Activated CD8-positive, alpha-beta memory T cell treated with anti-CD3 and anti-CD28 coated beads, Interleukin-2, amount 50 U/mL, for 48 hours (primary cell): ENCODE measurements around the gene FOXR1.
A peak's percentile ranks its signal among the peaks of the same experiment; 100 is the strongest.

Source experiments
- DNase-seq: peaks from one replicate; pipeline ENCODE4 v3.0.0-alpha.2; 2020

Gene FOXR1

DNA sequence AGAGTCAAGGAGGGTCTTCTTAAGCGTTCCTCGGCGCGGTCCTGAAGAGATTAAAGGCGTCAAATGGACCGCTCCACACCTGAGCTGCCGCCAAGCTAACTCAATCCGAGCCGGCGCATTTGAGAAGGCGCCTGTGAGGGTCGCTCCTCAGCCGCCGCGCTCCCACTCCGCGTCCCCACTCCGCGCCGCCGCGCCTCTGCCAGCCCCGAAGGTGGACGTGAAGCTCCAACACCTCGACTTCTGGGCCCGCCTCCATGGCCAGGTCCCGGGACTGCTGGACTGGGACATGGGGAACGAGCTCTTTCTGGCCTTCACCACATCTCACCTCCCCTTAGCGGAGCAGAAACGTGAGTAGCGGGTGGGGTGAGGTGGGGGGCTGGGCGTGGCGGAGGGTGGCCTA, at the start of gene FOXR1:
Gene FOXR1 (plus strand): TSS at position 116 of the 400 bp plus-strand sequence. CDS start 171 bp downstream, at position 287.
- DNase-seq, result no peak

DNA sequence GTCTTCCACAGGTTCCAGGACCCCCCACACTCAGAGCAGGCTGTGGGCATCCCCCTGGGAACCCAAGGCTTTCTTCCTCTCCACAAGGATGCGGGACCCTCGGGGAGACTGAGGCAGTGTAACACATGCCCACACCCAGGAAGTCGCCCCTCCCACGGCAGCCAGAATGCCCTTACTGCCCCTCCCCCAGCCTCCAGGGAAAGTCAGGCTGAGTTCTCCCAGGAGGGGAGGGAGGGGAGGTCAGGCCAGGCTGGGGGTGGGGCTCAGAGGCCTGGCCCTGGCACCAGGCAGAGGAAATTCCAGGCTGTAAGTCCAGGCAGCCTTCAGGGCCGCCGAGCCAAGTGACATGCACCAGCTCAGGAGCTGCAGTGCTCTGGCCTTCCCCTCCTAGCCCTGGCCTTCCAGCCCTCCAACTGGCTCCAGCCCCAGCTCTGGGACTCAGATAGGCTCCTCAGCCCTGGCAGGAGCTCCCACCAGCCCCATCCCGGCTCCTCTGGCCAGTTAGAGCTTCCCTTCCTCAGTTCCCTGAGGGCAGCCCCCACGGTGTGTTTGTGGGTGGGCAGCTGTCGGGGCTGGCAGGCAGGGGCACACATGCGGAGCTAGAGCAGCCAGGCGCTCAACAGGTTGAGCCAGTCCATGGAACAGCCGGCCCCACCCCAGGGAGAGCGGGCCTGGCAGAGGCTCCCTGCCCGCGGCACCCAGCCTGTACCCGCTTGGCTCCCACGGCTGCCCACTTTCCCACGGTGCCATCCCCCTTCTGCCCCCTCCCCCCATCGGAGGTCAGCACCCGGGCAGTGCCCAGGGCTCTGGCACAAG, 49.4 kb upstream of the FOXR1 start:
- peak; percentile 57 for DNase-seq

GRCh38 chr11:118922745-118923627, 48.6 kb upstream of the FOXR1 start:
- DNase-seq, result no peak

DNA sequence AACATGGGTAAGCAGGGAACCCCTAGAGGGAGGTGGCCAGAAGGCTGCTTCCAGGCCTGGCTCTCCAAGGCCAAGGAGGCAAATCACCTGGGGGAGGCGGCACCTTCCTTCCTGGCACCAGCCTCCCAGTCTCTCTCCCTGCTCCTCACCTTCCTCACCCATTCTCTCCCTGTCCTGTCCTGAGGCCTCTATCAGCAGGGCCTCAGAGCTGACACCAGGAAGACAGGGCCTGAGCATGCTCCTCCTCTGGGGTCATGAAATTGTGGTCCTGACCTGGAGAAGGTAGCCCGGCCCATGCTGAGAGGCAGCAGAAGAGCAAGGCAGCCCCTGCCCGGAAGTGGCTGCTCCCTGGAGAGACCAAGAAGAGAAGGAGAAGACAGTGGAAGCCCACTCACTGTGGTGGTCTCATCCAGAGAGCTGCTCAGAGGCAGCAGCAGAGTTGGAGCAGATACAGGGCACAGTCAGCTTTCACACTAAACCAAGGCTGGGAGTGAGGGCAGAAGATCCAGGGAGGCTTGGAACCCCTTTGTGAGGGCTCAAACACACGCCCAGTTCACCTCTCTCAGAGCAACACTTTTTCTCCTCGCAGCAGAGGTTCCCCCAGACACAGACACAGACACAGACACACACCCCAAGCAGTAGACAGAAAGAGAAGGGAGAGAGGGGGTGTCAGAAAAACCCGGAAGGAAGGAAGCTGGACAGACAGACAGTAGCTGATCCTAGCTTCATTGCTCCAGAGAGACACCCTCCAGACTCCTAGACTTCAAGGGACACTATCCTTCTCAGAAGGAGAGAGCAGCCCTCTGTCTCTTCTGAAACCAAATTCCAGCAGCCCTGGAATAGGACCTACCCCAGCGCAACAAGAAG, 47.6 kb upstream of the FOXR1 start:
- DNase-seq, result no peak

- DNase-seq, result peak; percentile 83
These were observed 46.7 kb upstream of the FOXR1 start for GRCh38 chr11:118924591-118925585.

- DNase-seq, result no peak
These were observed 43.9 kb upstream of the FOXR1 start for GRCh38 chr11:118927554-118928100.

DNA sequence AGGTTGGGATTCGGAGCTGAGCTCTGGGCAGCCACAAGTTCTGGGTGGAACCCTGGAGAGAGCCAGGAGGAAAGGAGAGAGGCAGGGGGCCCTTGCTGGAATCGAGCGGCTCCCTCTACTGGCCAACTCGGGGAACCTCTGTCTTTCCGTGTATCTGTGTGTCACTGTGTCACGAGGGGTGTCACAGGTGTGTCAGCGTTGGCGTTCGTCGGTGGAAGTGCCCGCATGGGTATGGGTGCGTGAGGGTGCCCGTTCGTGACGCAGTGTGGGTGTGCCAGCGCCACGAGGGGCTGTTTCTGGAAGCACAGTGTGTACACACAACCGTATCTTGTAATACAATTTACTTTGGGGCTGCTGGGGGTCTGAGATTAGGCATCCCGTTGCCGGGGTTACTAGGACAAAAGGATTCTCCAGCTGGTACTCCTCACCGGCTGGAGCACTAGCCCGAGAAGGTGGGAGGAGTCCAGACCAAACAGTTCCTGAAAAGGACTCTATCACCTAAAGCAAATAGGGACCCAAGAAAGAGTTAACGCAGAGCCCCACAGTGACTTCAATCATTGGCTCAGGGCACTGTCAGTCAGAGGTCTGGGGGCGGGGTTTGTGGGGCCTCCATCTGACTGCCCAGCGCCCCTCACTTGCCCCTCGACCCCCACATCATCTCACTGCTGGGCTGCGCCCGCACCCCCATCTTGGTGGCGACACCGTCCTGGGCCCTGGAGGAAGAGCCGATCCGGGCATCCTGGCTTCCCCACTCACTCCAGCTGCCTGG, 43.3 kb upstream of the FOXR1 start:
- DNase-seq, result peak; percentile 96

DNA sequence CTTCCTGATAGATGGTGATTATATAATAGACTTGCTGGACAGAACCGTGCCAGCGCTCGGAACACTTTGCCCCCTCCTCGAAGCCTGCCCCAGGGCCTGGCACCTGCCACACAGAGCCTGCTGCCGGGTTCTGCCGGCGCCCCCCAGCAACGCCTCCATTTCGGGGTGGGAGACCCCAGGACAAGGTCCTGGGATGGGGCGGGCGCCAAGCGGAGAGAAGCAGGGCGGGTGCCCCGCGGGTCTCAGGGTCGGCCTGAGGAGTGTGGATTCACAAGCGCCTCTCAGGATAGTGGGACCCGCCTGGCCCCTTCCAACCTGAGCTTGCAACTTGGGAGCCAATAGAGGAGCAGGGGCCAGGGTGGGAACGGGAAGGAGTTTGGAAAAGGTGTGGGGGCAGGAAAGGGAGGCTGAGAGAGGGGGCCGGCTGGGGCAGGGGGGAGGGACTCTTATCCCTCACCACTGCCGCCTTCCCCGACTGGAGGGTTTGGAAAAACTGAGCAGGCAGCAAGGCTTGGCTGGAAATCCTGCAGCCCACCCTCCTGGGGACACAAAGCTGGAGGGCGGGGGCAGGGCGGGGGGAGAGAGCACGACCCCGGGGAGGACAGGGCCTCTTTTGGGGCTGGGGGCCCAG, 42.6 kb upstream of the FOXR1 start:
- peak; percentile 83 for DNase-seq

DNA sequence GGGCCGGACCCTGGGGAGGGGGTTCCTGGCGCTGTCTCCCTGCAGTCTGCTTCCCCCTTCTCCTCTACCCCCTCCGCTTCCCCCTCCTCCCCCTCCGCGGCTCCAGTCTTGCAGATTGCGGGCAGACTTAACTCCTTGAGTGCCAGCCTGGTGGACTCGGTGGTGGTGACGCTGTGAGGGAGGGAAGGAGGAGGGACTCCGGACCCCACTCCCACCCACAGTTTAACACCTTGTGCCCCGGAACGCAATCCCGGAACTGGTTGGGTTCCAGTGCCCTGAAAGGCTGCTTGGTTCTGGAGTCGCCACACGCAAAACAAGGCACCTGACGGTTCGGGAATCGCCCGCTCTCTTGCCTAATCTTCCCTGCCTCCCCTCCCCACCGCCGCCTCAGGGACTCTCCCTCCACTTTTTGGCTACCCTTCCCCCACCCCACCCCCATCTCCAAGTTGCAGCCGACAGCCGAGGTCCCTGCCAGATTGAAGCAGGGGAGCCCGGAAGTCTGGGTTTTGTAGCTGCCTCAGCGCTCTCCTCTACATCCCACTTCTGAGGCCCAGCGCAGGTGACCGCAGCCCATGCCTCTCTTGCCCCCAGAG, 42.0 kb upstream of the FOXR1 start:
- peak; percentile 84 for DNase-seq

GRCh38 chr11:118930094-118930712, 41.4 kb upstream of the FOXR1 start:
- DNase-seq, result peak; percentile 96

DNA sequence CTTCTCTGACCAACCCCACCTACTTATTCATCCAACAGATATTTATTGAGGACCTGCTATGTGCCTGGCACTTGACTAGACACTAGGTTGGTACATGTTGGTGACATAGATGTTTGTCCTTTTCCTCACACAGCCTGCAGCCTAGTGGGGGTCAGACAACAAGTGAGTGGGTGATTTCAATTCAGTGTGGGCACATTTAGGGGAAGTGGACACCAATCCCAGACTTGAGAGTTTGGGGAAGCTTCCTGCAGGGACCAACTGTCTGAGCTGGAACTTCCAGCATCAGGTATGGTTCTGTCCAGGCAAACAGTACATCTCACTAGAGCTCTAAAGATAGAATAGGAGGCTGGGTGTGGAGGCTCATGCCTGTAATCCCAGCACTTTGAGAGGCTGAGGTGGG, 40.0 kb upstream of the FOXR1 start:
- no peak for DNase-seq

- DNase-seq, result no peak
These were observed 38.1 kb upstream of the FOXR1 start for GRCh38 chr11:118933486-118933885.

- no peak for DNase-seq
These were observed 36.2 kb upstream of the FOXR1 start for GRCh38 chr11:118935376-118935775.

DNA sequence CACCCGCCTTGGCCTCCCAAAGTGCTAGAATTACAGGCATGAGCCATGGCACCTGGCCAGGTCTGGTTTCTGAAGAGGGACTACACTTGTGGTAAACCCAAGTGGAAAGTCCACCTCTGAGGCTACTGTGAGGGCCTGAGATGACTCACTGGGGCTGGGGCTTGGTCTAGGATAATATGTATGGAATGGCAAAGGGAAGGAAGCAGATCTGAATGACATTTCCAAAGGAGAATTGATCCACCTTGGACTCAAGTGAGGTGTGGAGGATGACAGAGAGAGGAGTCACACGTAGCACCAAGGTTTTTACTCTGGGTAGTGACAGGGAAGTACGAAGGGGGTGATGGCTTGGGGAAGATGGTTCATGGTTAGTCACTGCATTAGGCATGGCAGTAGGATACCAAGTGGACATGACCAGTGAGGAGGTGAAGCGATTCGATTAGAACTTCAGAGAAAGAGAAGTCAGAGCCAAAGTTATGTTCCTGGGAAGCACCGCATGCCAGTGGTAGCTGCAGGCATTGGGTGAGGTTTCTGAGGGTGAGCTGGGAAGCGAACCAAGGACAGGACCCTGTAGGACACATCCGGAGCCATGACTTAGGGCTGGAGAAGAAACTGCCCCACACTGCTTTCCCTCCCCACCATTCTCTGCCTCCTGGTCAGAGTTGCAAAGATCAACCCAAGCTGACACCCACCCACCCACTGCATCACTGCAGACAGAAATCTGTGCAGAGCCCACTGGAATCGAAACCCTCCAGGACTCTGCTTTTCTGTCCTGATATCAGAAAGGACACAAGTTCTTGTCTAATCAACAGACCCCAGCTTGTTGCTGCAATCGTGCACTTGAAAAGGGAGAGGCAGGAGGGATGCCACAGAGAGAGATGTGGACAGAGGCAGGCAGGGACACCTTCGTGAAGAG, 32.8 kb upstream of the FOXR1 start:
- DNase-seq, result no peak

DNA sequence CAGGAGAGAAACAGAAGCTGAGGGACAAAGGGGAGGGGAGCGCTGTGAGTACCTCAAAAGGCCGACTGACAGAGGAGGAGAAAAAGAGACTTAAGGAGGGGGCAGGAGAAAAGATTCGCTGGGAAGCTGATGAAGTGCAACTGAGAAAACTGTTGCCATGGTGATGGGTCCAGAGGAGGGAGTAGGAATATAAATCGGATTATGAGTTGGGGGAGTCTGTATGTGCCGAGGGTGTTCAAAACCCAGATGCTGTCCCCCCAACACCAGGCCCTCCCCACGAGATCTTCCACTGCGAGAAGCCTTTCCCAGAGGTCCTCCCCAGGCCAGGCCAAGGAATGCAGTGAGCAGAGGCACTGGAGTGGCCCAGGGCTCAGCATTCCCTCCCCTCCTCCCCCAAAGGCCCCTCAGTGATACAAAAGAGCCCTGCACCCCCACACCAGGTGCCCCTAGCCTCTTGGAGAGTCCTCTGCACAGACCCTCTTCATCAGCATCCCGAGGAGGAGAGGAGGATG, 32.1 kb upstream of the FOXR1 start:
- DNase-seq, result no peak

DNA sequence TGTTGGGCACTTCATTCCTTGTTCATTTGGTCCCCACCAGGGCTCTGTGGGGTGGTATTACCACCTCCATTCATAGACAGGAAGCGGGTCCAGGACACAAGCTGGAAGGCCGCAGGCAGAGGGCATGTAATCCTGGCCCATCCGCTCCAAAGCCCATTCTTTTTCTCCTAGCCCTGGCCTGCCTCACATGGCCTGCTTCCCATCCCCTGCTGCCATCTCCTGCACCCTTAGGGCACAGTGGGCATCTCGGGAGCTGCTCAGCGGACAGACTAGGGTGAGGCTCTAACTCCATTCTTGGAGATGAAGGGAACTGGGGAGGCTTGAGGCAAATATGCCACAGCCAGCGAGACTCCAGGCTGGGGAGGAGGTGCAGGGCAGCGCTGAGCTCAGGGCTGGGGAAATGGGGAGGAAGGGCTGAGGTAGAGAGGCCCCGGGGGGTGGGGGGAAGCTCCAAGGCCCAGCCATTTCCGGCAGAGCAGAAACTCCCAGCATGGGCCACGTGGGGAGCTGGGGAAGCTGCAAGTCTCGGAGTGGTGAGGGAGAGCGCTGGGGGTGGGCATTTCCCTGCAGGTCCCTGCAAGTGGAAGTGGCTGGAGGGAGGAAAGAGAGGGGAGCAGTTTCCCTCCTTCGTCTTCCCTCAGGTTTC, 31.5 kb upstream of the FOXR1 start:
- DNase-seq, result peak; percentile 78

DNA sequence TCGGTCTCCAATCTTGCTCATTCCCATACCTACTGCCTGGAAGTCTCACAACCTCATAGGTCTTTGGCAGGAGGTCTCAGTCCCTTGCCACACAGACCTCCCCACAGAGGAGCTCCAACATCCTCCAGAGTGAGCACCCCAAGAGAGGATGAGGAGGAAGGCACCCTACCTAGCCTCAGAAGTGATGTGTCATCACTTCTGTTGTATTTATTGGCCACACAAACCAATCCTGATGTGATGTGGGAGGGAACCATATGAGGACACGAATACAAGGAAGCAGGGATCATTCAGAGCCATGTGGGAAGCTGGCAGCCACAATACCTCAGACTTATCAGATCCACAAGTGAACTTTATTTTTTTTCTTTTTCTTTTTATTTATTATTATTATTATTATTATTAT, 24.5 kb upstream of the FOXR1 start:
- DNase-seq, result no peak
